Measurements from ENCODE around the gene CDC45. TPM values are rescaled to one million over a fixed set of nuclear protein-coding genes. Genes with fewer than 3 reads are reported as not detected.
"Not testable (repeated sequence)": the region's sequence is repeated elsewhere in the genome, so short reads cannot be mapped to it uniquely, and the experiment has no call there.

Gene CDC45
- total RNA-seq (2014; rRNA removed): 62.3 and 67.6 TPM in 2 replicates
- 21.5 TPM for polyA plus RNA-seq (2012)

- peak; percentile 98 for DNase-seq (ENCODE audit: low read depth)
Measured at GRCh38 chr22:19479355-19480172, at the start of gene CDC45. Gene CDC45, plus strand, starts transcription at chr22:19479920. Its CDS starts 49 bp downstream, at chr22:19479969.

GRCh38 chr22:19429950-19430889 is 49.5 kb upstream of the CDC45 start:
- peak; percentile 60 for DNase-seq (ENCODE audit: low read depth)

GRCh38 chr22:19430890-19431541 is 48.7 kb upstream of the CDC45 start:
- peak; percentile 31 for DNase-seq (ENCODE audit: low read depth)

- peak; percentile 68 for DNase-seq (ENCODE audit: low read depth)
Measured at GRCh38 chr22:19431649-19432132, 48.0 kb upstream of the CDC45 start, which contains the start of gene HIRA. Gene HIRA, minus strand, starts transcription at chr22:19431733. Its CDS starts 257 bp downstream, at chr22:19431476.

GRCh38 chr22:19432133-19432851 is 47.4 kb upstream of the CDC45 start, which contains the start of gene MRPL40:
Gene MRPL40, plus strand, starts transcription at chr22:19432545. Its CDS starts 10 bp downstream, at chr22:19432555.
- DNase-seq (ENCODE audit: low read depth): peak; percentile 94

- DNase-seq (ENCODE audit: low read depth): no peak
Measured at GRCh38 chr22:19434401-19434800, 45.3 kb upstream of the CDC45 start.

GRCh38 chr22:19434829-19435580 is 44.7 kb upstream of the CDC45 start:
- no peak for DNase-seq (ENCODE audit: low read depth)

GRCh38 chr22:19436444-19437161 is 43.1 kb upstream of the CDC45 start:
- not testable (repeated sequence) for DNase-seq (ENCODE audit: low read depth)

GRCh38 chr22:19438298-19438697 is 41.4 kb upstream of the CDC45 start:
- no peak for DNase-seq (ENCODE audit: low read depth)

- no peak for DNase-seq (ENCODE audit: low read depth)
Measured at GRCh38 chr22:19440411-19441195, 39.1 kb upstream of the CDC45 start.

GRCh38 chr22:19442166-19442565 is 37.6 kb upstream of the CDC45 start:
- no peak for DNase-seq (ENCODE audit: low read depth)

- DNase-seq (ENCODE audit: low read depth): no peak
Measured at GRCh38 chr22:19443544-19444211, 36.0 kb upstream of the CDC45 start.

GRCh38 chr22:19445279-19445982 is 34.3 kb upstream of the CDC45 start:
- not testable (repeated sequence) for DNase-seq (ENCODE audit: low read depth)

- DNase-seq (ENCODE audit: low read depth): no peak
Measured at GRCh38 chr22:19446603-19447329, 33.0 kb upstream of the CDC45 start.

- peak; percentile 89 for DNase-seq (ENCODE audit: low read depth)
Measured at GRCh38 chr22:19447330-19448075, 32.2 kb upstream of the CDC45 start, which contains the start of gene C22orf39. Gene C22orf39, minus strand, starts transcription at chr22:19447711. Its CDS starts 23 bp downstream, at chr22:19447688.
